DMS53 treated with DMSO at 0.1 percent for 48 hours (cell line): ENCODE measurements around the gene HOXA1.

Source experiments
- DNase-seq: peaks from one replicate; lab custom pipeline; 2025; ENCODE audit not compliant: unreplicated experiment; lab: John Stamatoyannopoulos, UW

Gene HOXA1

GRCh38 chr7:27095897-27096767 lies at the start of gene HOXA1:
Gene HOXA1, minus strand, starts transcription at chr7:27096000. Its CDS starts 88 bp downstream, at chr7:27095912.
- peak; percentile 98 for DNase-seq

GRCh38 chr7:27145165-27145913 lies 49.5 kb upstream of the HOXA1 start:
- DNase-seq: no peak

- peak; percentile 37 for DNase-seq
These were observed 49.0 kb upstream of the HOXA1 start for GRCh38 chr7:27144781-27145164.

- peak; percentile 39 for DNase-seq
These were observed 48.4 kb upstream of the HOXA1 start for GRCh38 chr7:27143950-27144780.

GRCh38 chr7:27143023-27143949 lies 47.5 kb upstream of the HOXA1 start, which contains the start of gene HOXA5:
Gene HOXA5, minus strand, starts transcription at chr7:27143681. Its CDS starts 74 bp downstream, at chr7:27143607.
- peak; percentile 96 for DNase-seq

GRCh38 chr7:27142580-27143022 lies 46.8 kb upstream of the HOXA1 start:
- DNase-seq: no peak

GRCh38 chr7:27141923-27142579 lies 46.3 kb upstream of the HOXA1 start:
- no peak for DNase-seq

GRCh38 chr7:27141137-27141922 lies 45.5 kb upstream of the HOXA1 start:
- no peak for DNase-seq

GRCh38 chr7:27140126-27140857 lies 44.5 kb upstream of the HOXA1 start:
- no peak for DNase-seq

GRCh38 chr7:27139334-27140125 lies 43.7 kb upstream of the HOXA1 start:
- no peak for DNase-seq

- DNase-seq: no peak
These were observed 43.2 kb upstream of the HOXA1 start for GRCh38 chr7:27138985-27139333.

GRCh38 chr7:27138472-27138871 lies 42.7 kb upstream of the HOXA1 start:
- no peak for DNase-seq

- no peak for DNase-seq
These were observed 42.0 kb upstream of the HOXA1 start for GRCh38 chr7:27137640-27138315.

GRCh38 chr7:27134392-27134791 lies 38.6 kb upstream of the HOXA1 start:
- DNase-seq: no peak

GRCh38 chr7:27133409-27134231 lies 37.8 kb upstream of the HOXA1 start:
- DNase-seq: no peak

- no peak for DNase-seq
These were observed 37.2 kb upstream of the HOXA1 start for GRCh38 chr7:27132978-27133377.
